Measurements from ENCODE around the gene GNAL. TPM values are rescaled to one million over a fixed set of nuclear protein-coding genes. Genes with fewer than 3 reads are reported as not detected.
A peak's percentile ranks its signal among the peaks of the same experiment; 100 is the strongest.

The GNAL gene
- total RNA-seq, 2 donors from 2014 or later, result 4.2 to 14.3 TPM

GRCh38 chr18:11857177-11857887 is 168.3 kb downstream of the GNAL start:
- H3K4me1 ChIP-seq (replicated peaks), result no peaks in the 10 kb centered on the region
- no peak for DNase-seq (ENCODE audit: low spot score)
- WGBS, result 38% methylated on average over 11 of the region's 11 CpGs

GRCh38 chr18:11859282-11859830 is 170.3 kb downstream of the GNAL start:
- Histone ChIP-seq H3K27me3 (replicated peaks; ENCODE audit: insufficient read depth) (no peaks in the 10 kb centered on the region), H3K4me1 (replicated peaks) (no peaks in the 10 kb centered on the region), H3K27ac (no peak overlapping the region), H3K36me3 (no peaks in the 10 kb centered on the region), H3K4me3 (no peak overlapping the region), H3K9me3 (no peaks in the 10 kb centered on the region)
- TF ChIP-seq POLR2AphosphoS5 (IDR thresholded peaks at IDR 0.05) (no peak), POLR2A (IDR thresholded peaks at IDR 0.05) (no peak), CTCF (IDR thresholded peaks at IDR 0.05) (no peak)
- intact Hi-C loops (cut with DNase I), result loop anchor here (10.0 kb wide), 1 partner anchor 175 kb away; no protein-coding TSS in a partner anchor
- DNase-seq (ENCODE audit: low spot score), result no peak
- 96% methylated on average over 7 of the region's 7 CpGs for WGBS

More at GRCh38 chr18:11857177-11857887, 168.3 kb downstream of the GNAL start:
- H3K9me3 ChIP-seq, result no peaks in the 10 kb centered on the region
- TF ChIP-seq POLR2AphosphoS5 (IDR thresholded peaks at IDR 0.05) (peak; percentile 33), POLR2A (IDR thresholded peaks at IDR 0.05) (peak; percentile 37), CTCF (IDR thresholded peaks at IDR 0.05) (no peak)
- H3K4me3 ChIP-seq, result no peak overlapping the region
- H3K36me3 ChIP-seq, result no peaks in the 10 kb centered on the region
- intact Hi-C loops (cut with DNase I), result loop anchor here (10.0 kb wide), 1 partner anchor 177 kb away; no protein-coding TSS in a partner anchor
- no peaks in the 10 kb centered on the region for H3K27me3 ChIP-seq (replicated peaks; ENCODE audit: insufficient read depth)
- peak overlapping the region; percentile 52 to 57 for H3K27ac ChIP-seq

GRCh38 chr18:11859903-11860407 is 170.9 kb downstream of the GNAL start:
- no peak overlapping the region for H3K27ac ChIP-seq

GRCh38 chr18:11860594-11861450 is 171.8 kb downstream of the GNAL start:
- 87% methylated on average over 17 of the region's 17 CpGs for WGBS
- Histone ChIP-seq H3K4me1 (replicated peaks) (no peaks in the 10 kb centered on the region), H3K36me3 (no peaks in the 10 kb centered on the region), H3K4me3 (no peak overlapping the region), H3K27ac (no peak overlapping the region), H3K27me3 (replicated peaks; ENCODE audit: insufficient read depth) (no peaks in the 10 kb centered on the region), H3K9me3 (no peaks in the 10 kb centered on the region)
- DNase-seq (ENCODE audit: low spot score), result no peak
- TF ChIP-seq CTCF (IDR thresholded peaks at IDR 0.05) (no peak), POLR2A (IDR thresholded peaks at IDR 0.05) (no peak)
- intact Hi-C loops (cut with DNase I), result no loop called here

More at GRCh38 chr18:11859903-11860407, 170.9 kb downstream of the GNAL start:
- Histone ChIP-seq H3K4me1 (replicated peaks) (no peaks in the 10 kb centered on the region), H3K36me3 (no peaks in the 10 kb centered on the region), H3K9me3 (no peaks in the 10 kb centered on the region), H3K4me3 (no peak overlapping the region), H3K27me3 (replicated peaks; ENCODE audit: insufficient read depth) (no peaks in the 10 kb centered on the region)
- intact Hi-C loops (cut with DNase I), result loop anchor here (10.0 kb wide), 1 partner anchor 175 kb away; no protein-coding TSS in a partner anchor
- WGBS, result 63% methylated on average over 4 of the region's 4 CpGs
- no peak for TF ChIP-seq POLR2A (IDR thresholded peaks at IDR 0.05)
- no peak for TF ChIP-seq CTCF (IDR thresholded peaks at IDR 0.05)
- TF ChIP-seq POLR2AphosphoS5 (IDR thresholded peaks at IDR 0.05), result no peak
- no peak for DNase-seq (ENCODE audit: low spot score)
